GM12891 (cell line): Measurements from ENCODE around the gene TENM3.

Experiments used
- DNase-seq: peaks from one replicate; pipeline ENCODE4 v3.0.0; 2011; ENCODE audit warnings: low spot score; ENCODE audit not compliant: insufficient read length
- FAIRE-seq: peaks from 2 replicates; lab custom pipeline; 2011; peaks lifted over from hg19 to GRCh38; lab: Jason Lieb, UNC
- PAX5 ChIP-seq: IDR thresholded peaks from 2 replicates; pipeline ENCODE4 v1.6.1; 2011; ENCODE audit warnings: low read length, moderate library complexity, mild to moderate bottlenecking; ENCODE audit not compliant: insufficient read depth, severe bottlenecking
- POLR2A ChIP-seq: IDR thresholded peaks from 2 replicates; pipeline ENCODE4 v1.6.1; 2011; ENCODE audit warnings: low read depth, low read length, control low read depth
- POLR2AphosphoS5 ChIP-seq: IDR thresholded peaks from 2 replicates; pipeline ENCODE4 v1.6.1; 2011; ENCODE audit warnings: low read depth, low read length, control low read depth
- POU2F2 ChIP-seq: IDR thresholded peaks from 2 replicates; pipeline ENCODE4 v1.6.1; 2011; ENCODE audit warnings: low read depth, mild to moderate bottlenecking, control low read depth, low read length, moderate library complexity
- SPI1 ChIP-seq: IDR thresholded peaks from 2 replicates; pipeline ENCODE4 v1.6.1; 2011; ENCODE audit warnings: low read depth, low read length, control low read depth
- TAF1 ChIP-seq: IDR thresholded peaks from 2 replicates; pipeline ENCODE4 v1.6.1; 2011; ENCODE audit warnings: low read depth, low read length, control low read depth

Gene TENM3

DNA sequence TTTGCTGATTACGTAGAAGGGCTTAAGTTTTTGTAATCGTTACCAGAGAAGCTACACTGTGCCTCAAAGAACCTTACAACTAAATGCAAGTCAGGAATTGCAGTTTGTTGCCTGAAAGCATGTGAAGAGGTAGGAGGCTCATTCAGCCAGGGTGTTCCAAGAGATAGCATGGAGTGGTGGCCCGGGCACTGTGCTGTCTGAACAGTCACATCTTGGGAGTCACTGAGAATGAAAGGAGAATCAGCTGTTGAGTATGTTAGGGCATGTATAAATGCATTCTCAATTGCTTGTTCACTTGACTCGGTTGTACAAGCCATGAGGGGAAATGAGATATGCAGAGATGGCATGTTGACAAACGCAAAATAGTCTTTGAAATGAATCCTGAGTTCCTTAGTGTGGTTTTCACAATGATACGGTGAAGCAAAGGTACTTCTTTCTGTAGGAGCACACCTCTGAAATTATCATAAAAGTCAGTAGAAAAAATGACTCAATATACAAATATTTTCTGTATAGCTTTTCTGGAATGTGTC lies 513.0 kb downstream of the TENM3 start:
- DNase-seq (no peak), FAIRE-seq (no peak)
- TF ChIP-seq POU2F2 (no peak), SPI1 (no peak), POLR2A (no peak), TAF1 (no peak), PAX5 (no peak), POLR2AphosphoS5 (no peak)

DNA sequence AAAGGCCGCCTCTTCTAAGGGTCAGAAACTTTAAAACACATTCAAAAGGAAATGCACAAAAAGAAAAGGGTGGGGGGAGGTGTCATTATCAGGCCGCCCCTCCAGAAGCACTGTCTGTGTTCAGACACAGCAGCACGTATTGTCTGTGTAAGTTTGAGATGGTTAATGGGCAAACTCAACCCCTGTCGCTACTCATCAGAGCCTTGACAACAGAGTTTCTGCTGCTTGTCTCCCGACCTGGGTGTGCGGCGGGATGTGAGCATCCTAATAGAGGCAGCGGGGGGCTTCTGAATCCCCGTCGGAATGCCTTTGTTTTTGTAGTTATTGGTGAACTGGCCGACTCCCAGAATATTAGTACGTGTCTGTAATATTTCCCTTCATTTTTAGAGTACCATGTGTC lies 515.1 kb downstream of the TENM3 start:
- TF ChIP-seq POLR2A, result no peak
- no peak for TF ChIP-seq TAF1
- TF ChIP-seq POU2F2, result no peak
- no peak for TF ChIP-seq PAX5
- TF ChIP-seq SPI1, result no peak
- TF ChIP-seq POLR2AphosphoS5, result no peak
- FAIRE-seq (no peak), DNase-seq (no peak)

DNA sequence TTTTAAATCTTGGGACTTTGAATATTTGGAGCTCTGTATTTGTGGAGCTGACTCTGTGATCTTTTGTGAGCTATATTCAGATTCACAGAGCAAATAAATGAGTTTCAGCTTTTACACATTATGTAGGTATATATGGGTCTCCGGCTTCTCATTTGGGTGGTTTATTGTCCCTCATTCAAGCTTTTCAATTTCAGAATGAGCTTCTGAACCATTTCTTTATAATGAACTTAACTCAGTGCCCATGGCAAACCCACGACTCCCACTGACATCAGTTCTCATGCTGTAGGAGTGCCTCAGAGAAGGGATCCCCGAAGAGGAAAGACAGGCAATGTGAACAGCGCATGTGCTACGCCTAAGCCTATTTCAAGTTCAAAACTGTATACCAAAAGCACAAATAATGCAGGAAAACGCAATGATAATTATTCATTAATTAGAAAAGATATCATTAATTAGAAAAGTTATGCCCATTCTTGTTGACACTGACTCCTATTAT lies 517.4 kb downstream of the TENM3 start:
- DNase-seq, result no peak
- TF ChIP-seq PAX5 (no peak), SPI1 (no peak), POU2F2 (no peak), POLR2AphosphoS5 (no peak), TAF1 (no peak), POLR2A (no peak)
- FAIRE-seq, result no peak

DNA sequence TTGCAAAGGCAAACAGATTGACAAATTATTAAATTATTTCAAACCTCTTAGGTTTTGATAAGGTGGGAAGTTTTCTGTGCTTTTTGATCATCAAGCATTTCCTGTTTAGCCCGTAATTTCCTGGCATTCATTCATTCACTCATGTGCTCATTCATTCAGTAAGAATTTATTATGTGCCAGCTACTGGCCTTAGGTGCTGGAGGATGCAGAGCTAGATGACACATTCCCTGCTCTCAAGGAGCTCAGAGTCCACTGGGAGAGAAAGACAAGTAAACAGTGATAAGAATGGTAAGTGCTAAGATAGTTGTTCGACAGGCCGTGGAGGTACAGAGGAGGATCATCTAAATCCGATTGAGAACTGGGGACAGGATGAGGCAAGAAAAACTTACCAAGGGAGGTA lies 520.9 kb downstream of the TENM3 start:
- no peak for DNase-seq
- no peak for FAIRE-seq
- TF ChIP-seq POLR2A (no peak), POU2F2 (no peak), TAF1 (no peak), SPI1 (no peak), PAX5 (no peak), POLR2AphosphoS5 (no peak)

DNA sequence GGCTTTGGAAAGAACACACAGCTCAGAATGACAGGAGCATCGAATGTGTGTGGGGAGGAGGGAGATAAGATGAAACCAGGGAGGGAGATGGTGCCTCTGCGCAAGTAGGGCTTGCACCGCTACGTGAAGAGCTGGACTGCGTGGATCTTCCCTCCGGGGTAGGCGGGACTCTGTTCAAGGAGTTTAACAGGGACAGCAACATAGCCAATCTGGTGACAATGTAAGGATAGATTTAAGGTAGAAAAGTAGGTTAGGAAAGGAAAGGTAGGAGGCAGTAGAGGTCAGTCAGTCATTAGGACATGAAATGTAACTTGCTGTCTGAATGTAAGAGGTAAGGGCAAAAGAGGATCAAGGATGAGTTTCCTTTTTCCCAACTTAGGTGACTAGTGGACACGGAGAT lies 521.4 kb downstream of the TENM3 start:
- DNase-seq (no peak), FAIRE-seq (no peak)
- TF ChIP-seq TAF1, result no peak
- TF ChIP-seq POU2F2, result no peak
- no peak for TF ChIP-seq SPI1
- TF ChIP-seq PAX5, result no peak
- no peak for TF ChIP-seq POLR2AphosphoS5
- TF ChIP-seq POLR2A, result no peak

DNA sequence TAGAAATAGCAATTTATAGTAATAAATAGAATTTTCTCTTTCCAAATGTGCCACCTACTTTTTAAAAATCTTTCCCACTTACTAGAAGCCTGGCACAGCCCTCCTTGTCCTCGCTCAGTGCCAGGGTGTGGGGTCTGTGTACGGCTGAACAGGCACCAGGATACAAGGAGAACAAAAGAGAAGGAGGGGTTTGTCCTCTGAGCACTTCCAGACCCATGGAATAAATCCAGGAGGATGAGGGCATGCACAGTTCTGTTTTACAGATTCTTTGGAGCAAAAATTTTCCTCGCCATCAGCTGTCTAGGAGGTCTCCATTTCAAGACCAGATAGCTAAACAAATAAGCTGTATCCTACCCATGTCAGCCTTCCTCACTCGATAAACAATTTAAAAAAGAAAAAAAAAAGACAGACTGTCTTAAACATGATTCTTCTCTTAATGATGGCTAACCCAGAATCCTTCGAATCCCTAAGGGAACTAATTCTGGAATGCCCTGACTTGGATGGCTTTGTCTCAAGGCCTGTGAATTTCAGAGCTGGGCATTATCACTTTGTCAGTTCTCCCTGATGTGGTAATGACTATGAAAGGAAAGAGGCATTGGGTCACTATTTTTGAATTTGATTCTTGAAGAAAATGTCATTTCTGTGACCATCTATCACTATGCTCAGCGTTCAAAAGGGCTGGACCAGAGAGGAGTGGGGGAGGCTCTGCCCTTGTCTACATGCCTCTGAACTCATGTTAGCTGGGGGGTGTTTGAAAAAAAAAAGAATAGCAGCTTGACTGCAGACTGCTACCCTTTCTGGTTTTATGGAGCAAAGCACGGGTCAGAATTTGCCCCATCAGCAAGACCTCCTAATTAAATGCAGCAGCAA lies 523.0 kb downstream of the TENM3 start:
- TF ChIP-seq TAF1 (no peak), SPI1 (no peak), POLR2AphosphoS5 (no peak), POLR2A (no peak), POU2F2 (no peak), PAX5 (no peak)
- FAIRE-seq (no peak), DNase-seq (no peak)

DNA sequence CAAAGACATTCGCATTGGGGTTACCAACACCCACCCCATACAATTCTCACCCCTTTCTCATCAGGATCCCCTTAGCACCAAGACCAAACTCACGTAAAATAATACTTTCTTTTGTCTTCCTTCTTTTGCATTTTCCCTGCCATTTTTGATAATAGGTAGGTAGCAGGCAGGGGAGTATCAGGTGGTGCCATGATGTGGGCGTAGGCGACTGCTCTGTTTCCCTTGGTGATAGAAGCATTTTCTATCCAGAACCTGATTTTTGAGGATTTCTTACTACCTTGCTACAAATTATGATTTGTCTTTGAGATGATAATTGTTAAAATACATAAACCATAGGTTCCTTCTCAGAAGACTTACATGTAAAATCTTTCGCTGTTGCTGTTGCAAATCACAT lies 523.7 kb downstream of the TENM3 start:
- DNase-seq, result no peak
- TF ChIP-seq POLR2AphosphoS5 (no peak), POLR2A (no peak), SPI1 (no peak), POU2F2 (no peak), TAF1 (no peak), PAX5 (no peak)
- FAIRE-seq, result no peak

DNA sequence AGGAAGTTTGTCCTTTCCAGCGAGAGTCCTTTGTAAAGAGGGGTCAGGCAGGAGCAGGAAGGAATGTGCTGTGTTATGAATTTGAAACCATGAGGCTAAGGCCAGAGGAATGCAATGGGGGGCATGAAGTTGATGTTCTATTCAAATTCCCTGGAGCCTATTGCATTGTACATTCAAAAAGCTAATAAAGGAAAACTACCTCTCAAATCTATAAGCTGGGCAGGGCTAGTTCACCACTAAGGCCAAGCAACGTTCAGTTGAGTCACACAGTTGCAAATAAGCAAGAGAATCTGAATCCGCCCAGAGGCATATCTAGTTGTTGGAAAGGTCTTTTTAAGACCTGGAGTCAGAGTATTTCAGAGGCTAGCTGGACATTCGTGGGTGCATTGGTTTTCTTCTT lies 525.6 kb downstream of the TENM3 start:
- FAIRE-seq (no peak), DNase-seq (no peak)
- TF ChIP-seq TAF1 (no peak), POLR2AphosphoS5 (no peak), POLR2A (no peak), PAX5 (no peak), SPI1 (no peak), POU2F2 (no peak)

DNA sequence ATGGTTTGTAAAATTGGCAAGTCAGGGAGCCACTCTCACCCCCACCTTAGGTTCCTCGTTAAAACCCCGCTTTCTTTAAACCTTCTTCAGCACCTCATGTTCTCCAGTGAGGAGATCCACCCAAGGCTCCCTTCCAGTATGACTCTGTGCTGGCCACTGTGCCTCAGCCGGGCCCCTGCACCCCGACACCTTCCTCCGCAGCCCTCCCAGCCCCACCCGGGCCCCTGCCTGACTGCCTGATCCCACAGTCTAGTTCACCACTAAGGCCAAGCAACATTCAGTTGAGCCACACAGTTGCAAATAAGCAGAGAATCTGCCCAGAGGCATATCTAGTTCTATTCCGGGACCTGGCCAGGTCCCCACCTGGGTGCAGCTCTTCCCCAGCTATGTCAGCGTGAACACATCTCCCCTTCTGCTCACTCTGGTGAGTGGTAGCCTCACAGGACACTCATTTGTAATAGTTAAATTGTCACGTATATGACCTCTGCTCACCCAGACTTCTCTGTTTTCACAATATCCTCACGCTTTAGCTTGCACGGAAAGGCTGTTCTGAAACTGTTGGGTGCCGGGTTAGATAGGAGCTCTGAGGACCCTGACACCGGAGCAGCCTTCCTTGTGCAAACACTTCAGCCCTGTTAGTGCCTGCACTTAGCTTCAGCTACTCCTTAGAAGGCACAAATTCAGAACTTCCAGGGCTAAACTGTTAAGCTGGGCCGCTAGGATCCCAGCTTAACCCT lies 527.2 kb downstream of the TENM3 start:
- DNase-seq, result no peak
- TF ChIP-seq POLR2A (no peak), POU2F2 (no peak), PAX5 (no peak), SPI1 (no peak), TAF1 (no peak), POLR2AphosphoS5 (no peak)
- FAIRE-seq, result no peak
